Measurements from ENCODE around the gene TMEM237. TPM values are rescaled to one million over a fixed set of nuclear protein-coding genes. Genes with fewer than 3 reads are reported as not detected.

TMEM237 gene
- total and polyA plus RNA-seq, 9 donors: 12.8 to 28.5 (median 24.8) TPM

DNA sequence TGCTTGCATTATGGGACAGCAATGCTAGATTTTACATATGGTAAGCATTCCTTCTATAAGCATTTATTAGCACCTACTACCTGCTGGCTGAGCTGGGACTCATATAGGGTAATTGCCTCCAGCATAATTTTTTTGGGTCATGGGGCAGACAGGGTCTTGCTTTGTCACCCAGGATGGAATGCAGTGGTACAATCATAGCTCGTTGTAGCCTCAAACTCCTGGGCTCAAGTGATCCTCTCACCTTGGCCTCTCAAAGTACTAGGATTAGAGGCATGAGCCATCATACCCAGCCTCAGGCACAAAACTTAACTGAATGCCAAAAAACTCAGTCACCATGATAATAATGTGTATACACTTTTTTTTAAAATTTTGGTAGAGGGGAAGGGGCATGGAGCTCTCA is 35.3 kb downstream of the TMEM237 start:
- no peaks in the 10 kb centered on the region for H3K36me3 ChIP-seq
- no peaks in the 10 kb centered on the region for H3K4me1 ChIP-seq (ENCODE audit: insufficient read depth)
- 71 to 93% (median 80%) methylated on average over 1 of the region's 1 CpG for WGBS, 3 donors
- DNase-seq: no peak
- H3K27me3 ChIP-seq: no peaks in the 10 kb centered on the region
- H3K27ac ChIP-seq: no peak overlapping the region
- no peaks in the 10 kb centered on the region for H3K9me3 ChIP-seq
- intact Hi-C loops (cut with DNase I): no loop called here
- TF ChIP-seq POLR2A (IDR thresholded peaks at IDR 0.05) (no peak), EP300 (IDR thresholded peaks at IDR 0.05) (no peak)
- TF ChIP-seq, protein P1, sequence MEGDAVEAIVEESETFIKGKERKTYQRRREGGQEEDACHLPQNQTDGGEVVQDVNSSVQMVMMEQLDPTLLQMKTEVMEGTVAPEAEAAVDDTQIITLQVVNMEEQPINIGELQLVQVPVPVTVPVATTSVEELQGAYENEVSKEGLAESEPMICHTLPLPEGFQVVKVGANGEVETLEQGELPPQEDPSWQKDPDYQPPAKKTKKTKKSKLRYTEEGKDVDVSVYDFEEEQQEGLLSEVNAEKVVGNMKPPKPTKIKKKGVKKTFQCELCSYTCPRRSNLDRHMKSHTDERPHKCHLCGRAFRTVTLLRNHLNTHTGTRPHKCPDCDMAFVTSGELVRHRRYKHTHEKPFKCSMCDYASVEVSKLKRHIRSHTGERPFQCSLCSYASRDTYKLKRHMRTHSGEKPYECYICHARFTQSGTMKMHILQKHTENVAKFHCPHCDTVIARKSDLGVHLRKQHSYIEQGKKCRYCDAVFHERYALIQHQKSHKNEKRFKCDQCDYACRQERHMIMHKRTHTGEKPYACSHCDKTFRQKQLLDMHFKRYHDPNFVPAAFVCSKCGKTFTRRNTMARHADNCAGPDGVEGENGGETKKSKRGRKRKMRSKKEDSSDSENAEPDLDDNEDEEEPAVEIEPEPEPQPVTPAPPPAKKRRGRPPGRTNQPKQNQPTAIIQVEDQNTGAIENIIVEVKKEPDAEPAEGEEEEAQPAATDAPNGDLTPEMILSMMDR (IDR thresholded peaks at IDR 0.05): no peak
- H3K4me3 ChIP-seq: no peak overlapping the region

DNA sequence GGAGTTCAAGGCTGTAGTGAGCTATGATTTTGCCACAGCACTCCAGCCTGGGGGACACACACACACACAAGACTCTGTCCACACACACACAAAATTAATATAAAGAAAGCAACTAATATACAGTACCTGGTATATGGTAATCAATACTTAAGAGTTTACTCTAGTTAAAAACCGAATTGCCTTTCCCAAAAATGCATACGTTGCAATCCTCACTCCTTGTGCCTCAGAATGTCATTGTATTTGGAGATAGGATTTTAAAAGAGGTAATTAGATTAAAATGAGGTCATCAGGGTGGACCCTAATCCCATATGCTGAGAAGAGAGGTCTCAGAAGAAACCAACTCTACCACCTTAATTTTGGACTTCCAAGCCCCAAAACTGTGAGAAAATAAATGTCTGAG is 35.7 kb downstream of the TMEM237 start:
- no peak for DNase-seq
- Histone ChIP-seq H3K27me3 (no peaks in the 10 kb centered on the region), H3K36me3 (no peaks in the 10 kb centered on the region), H3K4me3 (no peak overlapping the region), H3K9me3 (no peaks in the 10 kb centered on the region), H3K4me1 (ENCODE audit: insufficient read depth) (no peaks in the 10 kb centered on the region), H3K27ac (no peak overlapping the region)
- WGBS, 3 donors: 81 to 84% (median 83%) methylated on average over 2 of the region's 2 CpGs
- TF ChIP-seq, protein P1 (IDR thresholded peaks at IDR 0.05): no peak
- TF ChIP-seq EP300 (IDR thresholded peaks at IDR 0.05) (no peak), POLR2A (IDR thresholded peaks at IDR 0.05) (no peak)
- intact Hi-C loops (cut with DNase I): no loop called here

DNA sequence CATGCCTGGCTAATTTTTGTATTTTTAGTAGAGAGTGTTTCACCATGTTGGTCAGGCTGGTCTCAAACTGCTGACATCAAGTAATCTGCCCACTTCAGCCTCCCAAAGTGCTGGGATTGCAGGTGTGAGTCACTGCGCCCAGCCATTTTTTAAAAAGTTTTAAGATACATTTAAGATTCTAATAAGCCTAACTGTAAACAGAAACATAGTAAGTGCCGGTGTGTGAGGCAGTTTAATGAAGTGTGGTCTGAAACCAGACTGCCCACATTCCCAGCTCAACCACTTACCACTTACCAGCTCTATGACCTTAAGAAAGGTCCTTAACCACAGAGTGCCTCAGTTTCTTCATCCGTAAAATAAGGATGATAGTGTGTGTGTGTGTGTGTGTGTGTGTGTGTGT is 42.4 kb downstream of the TMEM237 start:
- intact Hi-C loops (cut with DNase I): no loop called here
- H3K9me3 ChIP-seq: no peaks in the 10 kb centered on the region
- WGBS, 3 donors: 91 to 94% (median 93%) methylated on average over 3 of the region's 3 CpGs
- no peak overlapping the region for H3K27ac ChIP-seq
- H3K36me3 ChIP-seq: no peaks in the 10 kb centered on the region
- TF ChIP-seq EP300 (IDR thresholded peaks at IDR 0.05): no peak
- TF ChIP-seq, protein P1 (IDR thresholded peaks at IDR 0.05): no peak
- TF ChIP-seq POLR2A (IDR thresholded peaks at IDR 0.05): no peak
- H3K27me3 ChIP-seq: no peaks in the 10 kb centered on the region
- H3K4me3 ChIP-seq: no peak overlapping the region
- DNase-seq: no peak
- H3K4me1 ChIP-seq (ENCODE audit: insufficient read depth): no peaks in the 10 kb centered on the region

DNA sequence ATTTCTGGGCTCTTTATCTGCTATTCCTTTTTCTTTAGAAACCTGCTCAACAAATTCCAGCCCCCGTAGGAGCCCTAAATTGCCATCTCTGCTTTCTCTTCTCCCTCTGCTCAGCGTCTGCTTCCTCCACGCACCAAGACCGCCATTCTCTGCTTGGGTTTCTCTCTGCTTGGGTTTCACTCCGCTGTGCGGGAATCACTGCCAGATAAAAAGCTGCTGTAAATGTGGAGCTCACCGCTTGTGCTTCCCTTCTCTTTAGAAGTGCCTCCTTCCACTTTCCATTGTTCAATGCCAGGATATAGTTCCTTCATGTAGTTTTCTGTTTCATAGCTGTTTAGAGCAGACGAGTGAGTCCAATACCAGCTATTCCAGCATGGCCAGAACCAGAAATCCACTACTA is 45.9 kb downstream of the TMEM237 start:
- no peak for TF ChIP-seq EP300 (IDR thresholded peaks at IDR 0.05)
- TF ChIP-seq, protein P1 (IDR thresholded peaks at IDR 0.05): no peak
- no peak for TF ChIP-seq POLR2A (IDR thresholded peaks at IDR 0.05)
- no peak for DNase-seq
- no peaks in the 10 kb centered on the region for H3K27me3 ChIP-seq
- H3K9me3 ChIP-seq: no peaks in the 10 kb centered on the region
- intact Hi-C loops (cut with DNase I): no loop called here
- no peak overlapping the region for H3K27ac ChIP-seq
- 64 to 68% (median 67%) methylated on average over 8 of the region's 8 CpGs for WGBS, 3 donors
- H3K4me1 ChIP-seq (ENCODE audit: insufficient read depth): no peaks in the 10 kb centered on the region
- H3K36me3 ChIP-seq: no peaks in the 10 kb centered on the region
- no peak overlapping the region for H3K4me3 ChIP-seq

DNA sequence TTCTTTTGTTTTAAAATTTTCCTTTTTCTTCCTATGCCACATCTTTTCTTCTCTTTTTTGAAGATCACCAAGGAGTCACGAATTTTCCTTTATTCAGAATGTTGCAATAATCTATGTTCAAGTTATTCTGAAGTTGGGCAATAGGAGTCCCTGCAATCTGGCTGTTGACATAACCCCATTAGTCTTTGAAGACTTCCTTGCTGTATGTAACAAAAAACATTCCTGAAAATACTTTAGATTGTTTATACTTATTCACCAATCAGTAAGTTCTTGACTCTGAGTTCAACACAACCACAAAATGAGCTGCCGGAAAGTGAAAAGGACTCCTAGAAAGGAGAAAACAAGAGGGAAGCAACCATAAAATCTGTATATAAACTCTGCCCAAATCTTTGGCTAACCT is 62.8 kb downstream of the TMEM237 start:
- H3K36me3 ChIP-seq: no peaks in the 10 kb centered on the region
- TF ChIP-seq EP300 (IDR thresholded peaks at IDR 0.05): no peak
- TF ChIP-seq, protein P1 (IDR thresholded peaks at IDR 0.05): no peak
- TF ChIP-seq POLR2A (IDR thresholded peaks at IDR 0.05): no peak
- intact Hi-C loops (cut with DNase I): no loop called here
- no peaks in the 10 kb centered on the region for H3K27me3 ChIP-seq
- no peak overlapping the region for H3K4me3 ChIP-seq
- WGBS, 3 donors: 15 to 36% (median 25%) methylated on average over 2 of the region's 2 CpGs
- no peak for DNase-seq
- no peaks in the 10 kb centered on the region for H3K4me1 ChIP-seq (ENCODE audit: insufficient read depth)
- H3K9me3 ChIP-seq: no peaks in the 10 kb centered on the region
- H3K27ac ChIP-seq: no peak overlapping the region
